ENCODE measurements around the gene SLA2. TPM values are rescaled to one million over a fixed set of nuclear protein-coding genes. Genes with fewer than 3 reads are reported as not detected.
A peak's percentile ranks its signal among the peaks of the same experiment; 100 is the strongest.

SLA2 gene
- total RNA-seq, 1 experiment from 2014 or later, result not detected

- peaks cover 4% of the 10 kb centered on the region for H3K4me1 Mint-ChIP-seq (ENCODE audit: insufficient read depth, unreplicated experiment)
- intact Hi-C loops (cut with micrococcal nuclease), result no loop called here
- TSS peak; percentile 40 for BruUV-seq (replicated peaks)
- TF ChIP-seq CTCF (IDR thresholded peaks at IDR 0.05; ENCODE audit: unreplicated experiment), result no peak
- no peaks in the 10 kb centered on the region for H3K27me3 Mint-ChIP-seq (ENCODE audit: insufficient read depth, unreplicated experiment)
- ChIA-PET POLR2A (interaction anchor here (0.6 to 4.3 kb wide), 39 partner anchors 8 to 731 kb away, joined by 3 to 67 read pairs (median 6); partner anchors contain the start of genes DSN1, NDRG3, SCAND1 and TGIF2), CTCF (interaction anchor here (0.6 to 4.6 kb wide), 30 partner anchors 8 to 652 kb away, joined by 3 to 58 read pairs (median 4); partner anchors contain the start of genes AAR2, DSN1 and TGIF2)
- peak overlapping the region; percentile 98 for H3K27ac Mint-ChIP-seq (ENCODE audit: low read depth, unreplicated experiment)
- H3K9me3 Mint-ChIP-seq (ENCODE audit: unreplicated experiment), result no peaks in the 10 kb centered on the region
- H3K36me3 Mint-ChIP-seq (ENCODE audit: insufficient read depth, unreplicated experiment), result peaks cover 41% of the 10 kb centered on the region
- H3K4me3 Mint-ChIP-seq (ENCODE audit: unreplicated experiment), result peak overlapping the region; percentile 99
- peak; percentile 34 for DNase-seq (ENCODE audit: unreplicated experiment)
Observed at GRCh38 chr20:36606158-36607066, 39.6 kb downstream of the SLA2 start.

- TF ChIP-seq CTCF (IDR thresholded peaks at IDR 0.05; ENCODE audit: unreplicated experiment), result peak; percentile 90
- Mint-ChIP-seq H3K4me1 (ENCODE audit: insufficient read depth, unreplicated experiment) (peaks cover 4% of the 10 kb centered on the region), H3K4me3 (ENCODE audit: unreplicated experiment) (peak within 1 kb of the TSS; percentile 99), H3K27ac (ENCODE audit: low read depth, unreplicated experiment) (peak within 1 kb of the TSS; percentile 98), H3K9me3 (ENCODE audit: unreplicated experiment) (no peaks in the 10 kb centered on the region), H3K27me3 (ENCODE audit: insufficient read depth, unreplicated experiment) (no peaks in the 10 kb centered on the region), H3K36me3 (ENCODE audit: insufficient read depth, unreplicated experiment) (peaks cover 32% of the 10 kb centered on the region)
- intact Hi-C loops (cut with micrococcal nuclease), result loop anchor here (1.0 kb wide), 1 partner anchor 49 kb away; no protein-coding TSS in a partner anchor
- DNase-seq (ENCODE audit: unreplicated experiment), result peak; percentile 98
- ChIA-PET CTCF (interaction anchor here (0.5 to 4.6 kb wide), 37 partner anchors 9 to 652 kb away, joined by 3 to 58 read pairs (median 4); partner anchors contain the start of genes AAR2, DSN1 and TGIF2), POLR2A (interaction anchor here (0.6 to 4.3 kb wide), 37 partner anchors 9 to 730 kb away, joined by 3 to 67 read pairs (median 6); partner anchors contain the start of genes AAR2, DSN1, NDRG3 and SCAND1)
- BruUV-seq (replicated peaks), result no TSS peak
Observed at GRCh38 chr20:36605399-36606157, 40.4 kb downstream of the SLA2 start, which contains the start of gene RAB5IF. Gene RAB5IF (plus strand): TSS chr20:36605779. CDS start chr20:36605952, 173 bp downstream.

- H3K36me3 Mint-ChIP-seq (ENCODE audit: insufficient read depth, unreplicated experiment), result peaks cover 26% of the 10 kb centered on the region
- TSS peak; percentile 87 for BruUV-seq (replicated peaks)
- H3K27ac Mint-ChIP-seq (ENCODE audit: low read depth, unreplicated experiment), result peak overlapping the region; percentile 98
- intact Hi-C loops (cut with micrococcal nuclease), result loop anchor here (1.0 kb wide), 1 partner anchor 49 kb away; no protein-coding TSS in a partner anchor
- no peaks in the 10 kb centered on the region for H3K27me3 Mint-ChIP-seq (ENCODE audit: insufficient read depth, unreplicated experiment)
- POLR2A ChIA-PET, result interaction anchor here (0.6 to 4.3 kb wide), 25 partner anchors 9 to 651 kb away, joined by 3 to 67 read pairs (median 7); partner anchors contain the start of genes AAR2, DSN1, NDRG3 and SCAND1
- CTCF ChIA-PET, result interaction anchor here (0.6 to 4.6 kb wide), 29 partner anchors 9 to 1169 kb away, joined by 3 to 58 read pairs (median 5); partner anchors contain the start of gene TGIF2
- TF ChIP-seq CTCF (IDR thresholded peaks at IDR 0.05; ENCODE audit: unreplicated experiment), result no peak
- H3K4me1 Mint-ChIP-seq (ENCODE audit: insufficient read depth, unreplicated experiment), result peaks cover 4% of the 10 kb centered on the region
- DNase-seq (ENCODE audit: unreplicated experiment), result peak; percentile 26
- H3K9me3 Mint-ChIP-seq (ENCODE audit: unreplicated experiment), result no peaks in the 10 kb centered on the region
- peak overlapping the region; percentile 99 for H3K4me3 Mint-ChIP-seq (ENCODE audit: unreplicated experiment)
Observed at GRCh38 chr20:36604952-36605398, 41.0 kb downstream of the SLA2 start.
